ENCODE measurements around the gene HOXA3. TPM values are rescaled to one million over a fixed set of nuclear protein-coding genes. Genes with fewer than 3 reads are reported as not detected.
A peak's percentile ranks its signal among the peaks of the same experiment; 100 is the strongest.

Gene HOXA3
- total and polyA plus RNA-seq, 10 donors: 0.51 to 6.1 (median 1.7) TPM

DNA sequence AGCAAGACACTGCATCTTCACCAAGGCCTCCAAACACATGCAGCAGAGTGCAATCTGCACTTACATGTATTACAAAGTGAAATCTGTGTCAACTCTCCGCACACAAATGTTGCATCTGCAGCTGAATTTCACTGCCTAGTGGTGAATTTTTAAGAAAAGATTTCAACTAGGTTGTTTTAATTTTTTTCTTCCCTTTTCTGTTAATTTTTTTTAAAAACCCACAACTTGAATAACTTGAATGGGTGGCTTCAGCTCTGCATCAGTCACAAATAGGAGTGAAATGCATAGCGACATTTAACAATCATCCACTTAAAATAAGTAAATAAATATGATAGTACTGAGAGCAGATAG lies 41.6 kb upstream of the HOXA3 start:
- intact Hi-C loops (cut with DNase I; ENCODE audit: low total_unique reads): loop anchor here (10.0 kb wide), 4 partner anchors 591 to 901 kb away; no protein-coding TSS in a partner anchor
- H3K36me3 ChIP-seq: no peaks in the 10 kb centered on the region
- peaks cover 34 to 100% (median 100%) of the 10 kb centered on the region in 7 donors for H3K27me3 ChIP-seq (replicated peaks in 1 of 7)
- WGBS, 5 donors: 24 to 47% (median 36%) methylated on average over 2 of the region's 2 CpGs
- H3K9me3 ChIP-seq: no peaks in the 10 kb centered on the region
- H3K4me3 ChIP-seq: no peak overlapping the region
- H3K4me1 ChIP-seq: peaks cover 12 to 55% (median 41%) of the 10 kb centered on the region in 6 donors
- TF ChIP-seq, protein P1, sequence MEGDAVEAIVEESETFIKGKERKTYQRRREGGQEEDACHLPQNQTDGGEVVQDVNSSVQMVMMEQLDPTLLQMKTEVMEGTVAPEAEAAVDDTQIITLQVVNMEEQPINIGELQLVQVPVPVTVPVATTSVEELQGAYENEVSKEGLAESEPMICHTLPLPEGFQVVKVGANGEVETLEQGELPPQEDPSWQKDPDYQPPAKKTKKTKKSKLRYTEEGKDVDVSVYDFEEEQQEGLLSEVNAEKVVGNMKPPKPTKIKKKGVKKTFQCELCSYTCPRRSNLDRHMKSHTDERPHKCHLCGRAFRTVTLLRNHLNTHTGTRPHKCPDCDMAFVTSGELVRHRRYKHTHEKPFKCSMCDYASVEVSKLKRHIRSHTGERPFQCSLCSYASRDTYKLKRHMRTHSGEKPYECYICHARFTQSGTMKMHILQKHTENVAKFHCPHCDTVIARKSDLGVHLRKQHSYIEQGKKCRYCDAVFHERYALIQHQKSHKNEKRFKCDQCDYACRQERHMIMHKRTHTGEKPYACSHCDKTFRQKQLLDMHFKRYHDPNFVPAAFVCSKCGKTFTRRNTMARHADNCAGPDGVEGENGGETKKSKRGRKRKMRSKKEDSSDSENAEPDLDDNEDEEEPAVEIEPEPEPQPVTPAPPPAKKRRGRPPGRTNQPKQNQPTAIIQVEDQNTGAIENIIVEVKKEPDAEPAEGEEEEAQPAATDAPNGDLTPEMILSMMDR (IDR thresholded peaks at IDR 0.05 in 8 of 11, conservative IDR thresholded peaks at IDR 0.05 in 3 of 11): no peak
- TF ChIP-seq POLR2AphosphoS5 (IDR thresholded peaks at IDR 0.05) (no peak), POLR2A (IDR thresholded peaks at IDR 0.05) (no peak)
- no peak overlapping the region for H3K27ac ChIP-seq
- DNase-seq: no peak

DNA sequence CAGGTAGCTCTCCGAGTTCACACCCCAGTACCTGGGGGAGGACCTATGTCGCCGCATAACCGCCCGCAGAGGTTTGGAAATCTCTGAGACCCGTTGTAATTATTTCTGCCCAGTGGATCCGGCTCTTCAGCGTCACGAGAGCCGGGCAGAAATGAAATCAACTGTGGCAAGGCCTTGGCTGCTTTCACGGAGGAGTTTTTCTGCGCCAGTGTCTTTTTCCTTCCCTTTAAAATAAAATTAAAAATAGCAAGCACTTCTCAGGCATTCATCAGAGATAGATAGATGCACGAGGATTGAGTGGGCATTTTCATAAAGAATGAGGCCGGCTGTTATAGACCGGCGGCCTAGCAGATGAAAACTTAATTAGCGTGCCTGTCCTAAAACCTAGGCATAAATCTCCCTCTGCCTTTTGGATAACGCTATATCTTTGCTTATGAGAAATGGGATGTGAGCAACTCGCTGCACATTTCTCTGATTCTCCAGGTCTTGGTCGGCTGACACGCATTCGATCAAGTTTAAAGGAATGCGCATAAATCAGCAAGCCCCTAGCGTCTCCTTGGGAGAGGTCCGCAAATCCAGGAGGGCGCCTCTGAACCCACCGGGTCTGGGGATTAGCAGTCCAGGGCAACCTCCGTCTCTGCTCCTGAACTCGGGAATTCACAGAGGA lies 41.1 kb upstream of the HOXA3 start:
- Histone ChIP-seq H3K27me3 (replicated peaks in 1 of 7) (peaks cover 30 to 100% (median 100%) of the 10 kb centered on the region in 7 donors), H3K9me3 (no peaks in the 10 kb centered on the region), H3K27ac (no peak overlapping the region), H3K36me3 (no peaks in the 10 kb centered on the region), H3K4me1 (peaks cover 17 to 55% (median 41%) of the 10 kb centered on the region in 6 donors), H3K4me3 (peak overlapping the region in 7 of 8 donors; percentile 17 to 59 (median 21))
- peak; percentile 34 for DNase-seq
- intact Hi-C loops (cut with DNase I; ENCODE audit: low total_unique reads): loop anchor here (10.0 kb wide), 4 partner anchors 591 to 901 kb away; no protein-coding TSS in a partner anchor
- TF ChIP-seq, protein P1 (IDR thresholded peaks at IDR 0.05 in 8 of 11, conservative IDR thresholded peaks at IDR 0.05 in 3 of 11): no peak
- TF ChIP-seq POLR2A (IDR thresholded peaks at IDR 0.05) (no peak), POLR2AphosphoS5 (IDR thresholded peaks at IDR 0.05) (no peak)
- WGBS, 5 donors: 10 to 16% (median 13%) methylated on average over 27 to 29 of the region's 29 CpGs

DNA sequence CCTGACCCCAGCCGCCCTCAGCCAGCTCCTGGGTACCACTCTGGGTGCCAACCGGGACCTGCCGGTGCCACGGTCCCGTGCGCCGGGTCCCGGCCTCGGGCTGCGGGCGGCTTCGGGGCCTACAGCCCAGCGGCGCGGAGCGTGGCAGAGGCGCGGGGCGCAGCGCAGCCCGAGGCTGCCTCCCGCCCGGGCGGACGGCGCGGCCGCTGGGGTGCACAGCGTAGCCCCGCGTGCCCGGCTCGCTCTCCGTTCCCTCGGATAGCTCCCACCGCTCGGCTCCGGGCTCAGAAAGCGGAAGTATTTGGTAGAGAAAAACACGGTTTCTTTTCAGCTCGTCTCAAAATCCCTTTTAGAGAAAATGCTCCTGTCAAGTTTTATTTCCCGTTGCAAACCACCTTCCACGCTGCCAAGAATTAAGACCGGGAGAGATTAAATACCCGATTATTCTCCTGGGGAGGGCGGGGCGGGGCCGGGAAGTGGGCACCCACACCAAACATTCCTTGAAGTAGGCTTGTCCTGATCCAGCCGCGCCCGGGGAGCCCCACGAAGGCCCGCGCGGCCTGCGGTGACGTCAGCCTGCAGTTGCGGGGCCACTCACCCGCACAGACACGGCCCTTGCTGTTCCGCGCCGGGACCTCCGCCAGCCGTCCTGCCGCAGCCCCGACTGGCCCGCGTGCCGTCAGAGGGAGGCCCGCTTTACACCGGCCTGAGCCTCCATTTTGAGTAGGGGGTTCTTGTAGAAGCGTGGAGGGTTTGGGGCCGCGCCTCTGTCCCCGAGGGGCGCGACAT lies 40.4 kb upstream of the HOXA3 start:
- Histone ChIP-seq H3K4me3 (peak overlapping the region; percentile 13 to 59 (median 20)), H3K27ac (no peak overlapping the region), H3K9me3 (no peaks in the 10 kb centered on the region), H3K36me3 (no peaks in the 10 kb centered on the region), H3K27me3 (replicated peaks in 1 of 7) (peaks cover 34 to 100% (median 100%) of the 10 kb centered on the region in 7 donors), H3K4me1 (peaks cover 21 to 55% (median 42%) of the 10 kb centered on the region in 6 donors)
- WGBS, 5 donors: 2 to 7% (median 3%) methylated on average over 30 to 78 of the region's 78 CpGs
- intact Hi-C loops (cut with DNase I; ENCODE audit: low total_unique reads): loop anchor here (10.0 kb wide), 4 partner anchors 592 to 902 kb away; no protein-coding TSS in a partner anchor
- peak; percentile 83 for DNase-seq
- TF ChIP-seq POLR2A (IDR thresholded peaks at IDR 0.05) (no peak), POLR2AphosphoS5 (IDR thresholded peaks at IDR 0.05) (peak in 1 of 3 donors; percentile 35)

DNA sequence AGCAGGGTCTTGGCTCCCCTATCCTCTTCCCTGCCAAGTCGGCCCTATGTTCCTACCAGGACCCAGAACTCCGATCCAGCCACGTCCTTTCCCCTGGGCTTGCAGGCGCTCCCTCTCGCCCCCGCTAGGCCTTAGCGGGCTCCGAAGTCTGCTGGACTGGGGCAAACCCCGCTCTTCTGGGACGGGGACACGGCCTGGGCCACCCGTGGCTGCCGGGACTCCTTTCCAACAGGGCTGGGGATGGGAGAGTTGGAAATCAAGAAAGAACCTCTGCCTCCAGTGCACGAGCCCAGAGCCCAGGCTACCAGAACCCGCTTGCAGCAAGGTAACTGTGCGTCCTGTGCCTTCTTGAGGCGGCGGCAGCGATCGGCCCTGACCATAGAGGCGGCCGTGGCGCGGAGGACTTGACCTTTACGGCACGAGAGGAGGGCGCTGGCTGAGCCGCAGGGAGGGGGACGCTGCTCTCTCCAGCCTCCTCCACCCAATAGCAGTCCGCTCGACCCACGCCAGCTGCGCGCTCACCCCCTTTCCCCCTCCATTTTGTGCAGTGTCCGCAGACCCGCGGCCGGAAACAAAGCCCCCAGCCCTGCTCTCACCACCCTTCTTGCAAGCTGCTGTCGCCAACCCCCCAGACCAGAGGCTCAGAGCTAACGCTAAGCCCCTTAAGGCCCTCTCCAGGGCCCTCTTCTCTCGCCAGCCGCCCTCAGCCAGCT lies 39.6 kb upstream of the HOXA3 start:
- Histone ChIP-seq H3K9me3 (no peaks in the 10 kb centered on the region), H3K4me1 (peaks cover 21 to 60% (median 47%) of the 10 kb centered on the region in 6 donors), H3K4me3 (peak overlapping the region in 6 of 8 donors; percentile 19 to 59 (median 26)), H3K36me3 (no peaks in the 10 kb centered on the region), H3K27me3 (replicated peaks in 1 of 7) (peaks cover 40 to 100% (median 100%) of the 10 kb centered on the region in 7 donors), H3K27ac (no peak overlapping the region)
- DNase-seq: no peak
- WGBS, 5 donors: 10 to 17% (median 12%) methylated on average over 23 to 42 of the region's 42 CpGs
- TF ChIP-seq, protein P1 (IDR thresholded peaks at IDR 0.05 in 8 of 11, conservative IDR thresholded peaks at IDR 0.05 in 3 of 11): no peak
- no peak for TF ChIP-seq POLR2AphosphoS5 (IDR thresholded peaks at IDR 0.05)
- no peak for TF ChIP-seq POLR2A (IDR thresholded peaks at IDR 0.05)
- intact Hi-C loops (cut with DNase I; ENCODE audit: low total_unique reads): loop anchor here (10.0 kb wide), 4 partner anchors 593 to 903 kb away; no protein-coding TSS in a partner anchor

Data from spleen (tissue), 11 donors.